ENCODE data around the gene TLR5.

The TLR5 gene

GRCh38 chr1:223142795-223143536, at the start of gene TLR5:
Gene TLR5 (minus strand): TSS chr1:223143248. CDS start chr1:223113031, 30,217 bp downstream.
- DNase-seq (ENCODE audit: low read depth) = peak; percentile 33
- peak; percentile 67 for TF ChIP-seq CTCF (conservative IDR thresholded peaks at IDR 0.05; ENCODE audit: low read depth, low read length)
- H3K4me3 ChIP-seq (ENCODE audit: low read depth, low read length) = peak within 1 kb of the TSS; percentile 64

GRCh38 chr1:223189903-223190724, 47.1 kb upstream of the TLR5 start:
- no peak for TF ChIP-seq CTCF (conservative IDR thresholded peaks at IDR 0.05; ENCODE audit: low read depth, low read length)
- no peak for DNase-seq (ENCODE audit: low read depth)
- no peak overlapping the region for H3K4me3 ChIP-seq (ENCODE audit: low read depth, low read length)

GRCh38 chr1:223189525-223189902, 46.5 kb upstream of the TLR5 start:
- H3K4me3 ChIP-seq (ENCODE audit: low read depth, low read length) = no peak overlapping the region
- TF ChIP-seq CTCF (conservative IDR thresholded peaks at IDR 0.05; ENCODE audit: low read depth, low read length) = no peak
- DNase-seq (ENCODE audit: low read depth) = no peak

GRCh38 chr1:223188618-223189356, 45.7 kb upstream of the TLR5 start:
- no peak overlapping the region for H3K4me3 ChIP-seq (ENCODE audit: low read depth, low read length)
- DNase-seq (ENCODE audit: low read depth) = no peak
- no peak for TF ChIP-seq CTCF (conservative IDR thresholded peaks at IDR 0.05; ENCODE audit: low read depth, low read length)

- no peak for TF ChIP-seq CTCF (conservative IDR thresholded peaks at IDR 0.05; ENCODE audit: low read depth, low read length)
- H3K4me3 ChIP-seq (ENCODE audit: low read depth, low read length) = no peak overlapping the region
- no peak for DNase-seq (ENCODE audit: low read depth)
These were observed 43.8 kb upstream of the TLR5 start for GRCh38 chr1:223186800-223187199.

GRCh38 chr1:223183268-223183862, 40.3 kb upstream of the TLR5 start:
- TF ChIP-seq CTCF (conservative IDR thresholded peaks at IDR 0.05; ENCODE audit: low read depth, low read length) = no peak
- H3K4me3 ChIP-seq (ENCODE audit: low read depth, low read length) = no peak overlapping the region
- no peak for DNase-seq (ENCODE audit: low read depth)

All from choroid plexus epithelial cell (primary cell).